ENCODE data around the gene PARP9. TPM values are rescaled to one million over a fixed set of nuclear protein-coding genes. Genes with fewer than 3 reads are reported as not detected.
A peak's percentile ranks its signal among the peaks of the same experiment; 100 is the strongest.

Gene PARP9
- total and polyA plus RNA-seq, 10 of the 15 experiments (the other 5 are each of a cell fraction or from before 2014, with no cell fraction given): 34.0 to 122 (median 46.1) TPM

DNA sequence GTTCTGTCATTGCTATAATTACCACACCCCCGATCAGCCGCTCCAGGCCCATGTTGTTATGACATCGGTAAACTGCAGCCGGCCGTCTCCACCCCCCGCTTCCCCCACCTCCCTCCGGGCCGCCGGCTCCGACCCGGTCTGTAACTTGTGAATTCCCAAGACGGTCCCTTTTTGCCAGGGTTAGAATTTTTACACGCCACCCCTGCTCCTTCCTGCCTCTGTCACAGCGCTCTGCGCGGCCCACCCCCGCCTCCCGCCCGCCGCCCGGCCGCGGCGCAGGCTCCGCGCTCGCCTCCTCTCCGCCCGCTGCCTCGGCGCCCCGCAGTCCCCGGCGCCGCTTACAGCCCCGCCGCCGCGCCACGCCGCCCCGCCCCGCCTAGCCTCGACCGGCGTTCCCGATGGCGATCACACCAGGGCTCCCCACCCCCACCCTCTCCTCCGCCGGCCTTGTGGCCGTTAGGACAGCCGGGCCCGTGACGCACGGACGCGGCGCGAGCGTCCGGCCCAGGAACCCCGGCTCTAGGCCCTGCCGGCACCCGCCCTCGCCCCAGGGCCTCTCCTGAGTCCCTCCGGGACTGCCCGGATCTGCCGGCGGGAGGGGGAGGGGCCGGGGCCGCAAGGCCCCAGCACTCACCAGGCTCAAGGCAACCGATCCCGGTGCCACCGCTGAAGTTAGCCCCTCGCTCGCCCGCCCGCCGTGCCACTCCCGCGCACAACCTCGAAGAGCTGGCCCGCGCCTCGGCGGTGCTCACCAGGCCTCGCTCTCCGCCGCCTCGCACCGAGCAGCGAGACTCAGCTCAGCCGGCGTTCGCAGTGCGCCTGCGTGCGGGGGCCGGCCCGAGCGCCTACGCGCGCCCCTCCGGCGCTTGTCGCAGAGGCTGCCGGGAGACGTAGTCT lies 49.7 kb downstream of the PARP9 start, which contains the start of gene KPNA1 (continued):
- TF ChIP-seq NRF1 (conservative IDR thresholded peaks at IDR 0.05; ENCODE audit: low read depth, low read length) (peak; percentile 85), NFYB (IDR thresholded peaks at IDR 0.05; ENCODE audit: insufficient read depth, low read depth, low read length) (no peak), ZNF622 (IDR thresholded peaks at IDR 0.05) (no peak), E4F1 (IDR thresholded peaks at IDR 0.05; ENCODE audit: borderline replicate concordance, partially characterized antibody) (no peak), HDAC6 (IDR thresholded peaks at IDR 0.05; ENCODE audit: unreplicated experiment) (peak; percentile 65), SUZ12 (IDR thresholded peaks at IDR 0.05; ENCODE audit: unreplicated experiment) (no peak), PML (IDR thresholded peaks at IDR 0.05; ENCODE audit: low read length) (peak; percentile 52; the same call in 1 of the 2 replicates), STAT3 (IDR thresholded peaks at IDR 0.05; ENCODE audit: low read depth, low read length) (no peak), ZBTB33 (IDR thresholded peaks at IDR 0.05) (no peak), RELA (IDR thresholded peaks at IDR 0.05; ENCODE audit: borderline replicate concordance, partially characterized antibody) (peak; percentile 50), ZNF207 (IDR thresholded peaks at IDR 0.05; ENCODE audit: borderline replicate concordance) (peak; percentile 75; the same call in 1 of the 2 replicates), EED (IDR thresholded peaks at IDR 0.05; ENCODE audit: low read depth) (no peak), ZBED1 (IDR thresholded peaks at IDR 0.05; ENCODE audit: borderline replicate concordance) (no peak), NFXL1 (IDR thresholded peaks at IDR 0.05; ENCODE audit: borderline replicate concordance) (no peak), ZNF24 (IDR thresholded peaks at IDR 0.05) (no peak), BMI1 (IDR thresholded peaks at IDR 0.05; ENCODE audit: borderline replicate concordance) (no peak), IKZF2 (IDR thresholded peaks at IDR 0.05) (no peak; a peak in 1 of 4 replicates), MAX (IDR thresholded peaks at IDR 0.05; ENCODE audit: low read depth, low read length) (peak; percentile 79)
- TF ChIP-seq, protein P1, sequence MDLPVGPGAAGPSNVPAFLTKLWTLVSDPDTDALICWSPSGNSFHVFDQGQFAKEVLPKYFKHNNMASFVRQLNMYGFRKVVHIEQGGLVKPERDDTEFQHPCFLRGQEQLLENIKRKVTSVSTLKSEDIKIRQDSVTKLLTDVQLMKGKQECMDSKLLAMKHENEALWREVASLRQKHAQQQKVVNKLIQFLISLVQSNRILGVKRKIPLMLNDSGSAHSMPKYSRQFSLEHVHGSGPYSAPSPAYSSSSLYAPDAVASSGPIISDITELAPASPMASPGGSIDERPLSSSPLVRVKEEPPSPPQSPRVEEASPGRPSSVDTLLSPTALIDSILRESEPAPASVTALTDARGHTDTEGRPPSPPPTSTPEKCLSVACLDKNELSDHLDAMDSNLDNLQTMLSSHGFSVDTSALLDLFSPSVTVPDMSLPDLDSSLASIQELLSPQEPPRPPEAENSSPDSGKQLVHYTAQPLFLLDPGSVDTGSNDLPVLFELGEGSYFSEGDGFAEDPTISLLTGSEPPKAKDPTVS (IDR thresholded peaks at IDR 0.05; ENCODE audit: low read depth, low read length): no peak
- TF ChIP-seq, protein P2, sequence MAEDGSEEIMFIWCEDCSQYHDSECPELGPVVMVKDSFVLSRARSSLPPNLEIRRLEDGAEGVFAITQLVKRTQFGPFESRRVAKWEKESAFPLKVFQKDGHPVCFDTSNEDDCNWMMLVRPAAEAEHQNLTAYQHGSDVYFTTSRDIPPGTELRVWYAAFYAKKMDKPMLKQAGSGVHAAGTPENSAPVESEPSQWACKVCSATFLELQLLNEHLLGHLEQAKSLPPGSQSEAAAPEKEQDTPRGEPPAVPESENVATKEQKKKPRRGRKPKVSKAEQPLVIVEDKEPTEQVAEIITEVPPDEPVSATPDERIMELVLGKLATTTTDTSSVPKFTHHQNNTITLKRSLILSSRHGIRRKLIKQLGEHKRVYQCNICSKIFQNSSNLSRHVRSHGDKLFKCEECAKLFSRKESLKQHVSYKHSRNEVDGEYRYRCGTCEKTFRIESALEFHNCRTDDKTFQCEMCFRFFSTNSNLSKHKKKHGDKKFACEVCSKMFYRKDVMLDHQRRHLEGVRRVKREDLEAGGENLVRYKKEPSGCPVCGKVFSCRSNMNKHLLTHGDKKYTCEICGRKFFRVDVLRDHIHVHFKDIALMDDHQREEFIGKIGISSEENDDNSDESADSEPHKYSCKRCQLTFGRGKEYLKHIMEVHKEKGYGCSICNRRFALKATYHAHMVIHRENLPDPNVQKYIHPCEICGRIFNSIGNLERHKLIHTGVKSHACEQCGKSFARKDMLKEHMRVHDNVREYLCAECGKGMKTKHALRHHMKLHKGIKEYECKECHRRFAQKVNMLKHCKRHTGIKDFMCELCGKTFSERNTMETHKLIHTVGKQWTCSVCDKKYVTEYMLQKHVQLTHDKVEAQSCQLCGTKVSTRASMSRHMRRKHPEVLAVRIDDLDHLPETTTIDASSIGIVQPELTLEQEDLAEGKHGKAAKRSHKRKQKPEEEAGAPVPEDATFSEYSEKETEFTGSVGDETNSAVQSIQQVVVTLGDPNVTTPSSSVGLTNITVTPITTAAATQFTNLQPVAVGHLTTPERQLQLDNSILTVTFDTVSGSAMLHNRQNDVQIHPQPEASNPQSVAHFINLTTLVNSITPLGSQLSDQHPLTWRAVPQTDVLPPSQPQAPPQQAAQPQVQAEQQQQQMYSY (CRISPR knock-in tag; IDR thresholded peaks at IDR 0.05): no peak

Measured in GM12878 (cell line).